GM12891 (cell line): Measurements from ENCODE around the gene PROKR2.

Experiments used
- PAX5 ChIP-seq: IDR thresholded peaks from 2 replicates; pipeline ENCODE4 v1.6.1; 2011; ENCODE audit warnings: low read length, moderate library complexity, mild to moderate bottlenecking; ENCODE audit not compliant: insufficient read depth, severe bottlenecking
- POLR2A ChIP-seq: IDR thresholded peaks from 2 replicates; pipeline ENCODE4 v1.6.1; 2011; ENCODE audit warnings: low read depth, low read length, control low read depth
- POLR2AphosphoS5 ChIP-seq: IDR thresholded peaks from 2 replicates; pipeline ENCODE4 v1.6.1; 2011; ENCODE audit warnings: low read depth, low read length, control low read depth
- POU2F2 ChIP-seq: IDR thresholded peaks from 2 replicates; pipeline ENCODE4 v1.6.1; 2011; ENCODE audit warnings: low read depth, mild to moderate bottlenecking, control low read depth, low read length, moderate library complexity
- SPI1 ChIP-seq: IDR thresholded peaks from 2 replicates; pipeline ENCODE4 v1.6.1; 2011; ENCODE audit warnings: low read depth, low read length, control low read depth
- TAF1 ChIP-seq: IDR thresholded peaks from 2 replicates; pipeline ENCODE4 v1.6.1; 2011; ENCODE audit warnings: low read depth, low read length, control low read depth

GRCh38 chr20:5362771-5363170, 46.0 kb upstream of the PROKR2 start:
- TF ChIP-seq POLR2AphosphoS5 (no peak), POLR2A (no peak), SPI1 (no peak), TAF1 (no peak), POU2F2 (no peak), PAX5 (no peak)
